GM19023 (cell line): ENCODE results near the gene SPAG6.

Experiments
- ATAC-seq: cut with Tn5 transposase; IDR thresholded peaks from one replicate; pipeline ENCODE4 v1.9.1; 2021; ENCODE audit warnings: mild to moderate bottlenecking, moderate library complexity; ENCODE audit not compliant: unreplicated experiment

Gene SPAG6

GRCh38 chr10:22427890-22428571 is 82.7 kb downstream of the SPAG6 start:
- ATAC-seq, result no peak

GRCh38 chr10:22429146-22429545 is 83.8 kb downstream of the SPAG6 start:
- ATAC-seq, result no peak

GRCh38 chr10:22429981-22430421 is 84.7 kb downstream of the SPAG6 start:
- ATAC-seq, result no peak

- no peak for ATAC-seq
These were observed 88.6 kb downstream of the SPAG6 start for GRCh38 chr10:22433875-22434274.

GRCh38 chr10:22434521-22434920 is 89.2 kb downstream of the SPAG6 start:
- no peak for ATAC-seq

- ATAC-seq, result no peak
These were observed 90.4 kb downstream of the SPAG6 start for GRCh38 chr10:22435650-22436049.

GRCh38 chr10:22436526-22436892 is 91.2 kb downstream of the SPAG6 start:
- ATAC-seq, result peak; percentile 35

- ATAC-seq, result peak; percentile 71
These were observed 91.8 kb downstream of the SPAG6 start for GRCh38 chr10:22436893-22437619.

- ATAC-seq, result peak; percentile 35
These were observed 92.6 kb downstream of the SPAG6 start for GRCh38 chr10:22437620-22438588.

GRCh38 chr10:22438711-22439110 is 93.4 kb downstream of the SPAG6 start:
- ATAC-seq, result no peak

GRCh38 chr10:22442063-22442462 is 96.8 kb downstream of the SPAG6 start:
- no peak for ATAC-seq

- ATAC-seq, result no peak
These were observed 97.2 kb downstream of the SPAG6 start for GRCh38 chr10:22442468-22442867.

GRCh38 chr10:22443175-22443901 is 98.0 kb downstream of the SPAG6 start:
- no peak for ATAC-seq

- ATAC-seq, result no peak
These were observed 99.0 kb downstream of the SPAG6 start for GRCh38 chr10:22444219-22444788.

GRCh38 chr10:22445495-22445894 is 100.2 kb downstream of the SPAG6 start:
- ATAC-seq, result no peak

- no peak for ATAC-seq
These were observed 101.8 kb downstream of the SPAG6 start for GRCh38 chr10:22447068-22447467.

- ATAC-seq, result no peak
These were observed 106.0 kb downstream of the SPAG6 start for GRCh38 chr10:22451346-22451745.

- ATAC-seq, result no peak
These were observed 108.0 kb downstream of the SPAG6 start for GRCh38 chr10:22453320-22453719.

- no peak for ATAC-seq
These were observed 108.8 kb downstream of the SPAG6 start for GRCh38 chr10:22453948-22454591.

GRCh38 chr10:22454634-22455033 is 109.3 kb downstream of the SPAG6 start:
- no peak for ATAC-seq
